NB4 (cell line): ENCODE data around the gene CALML6.

Source experiments
- DNase-seq: peaks from one replicate; pipeline ENCODE4 v3.0.0; 2010; ENCODE audit warnings: low read depth
- H3K4me3 ChIP-seq: one replicate; pipeline ENCODE4 v1.5.1; 2011; ENCODE audit warnings: mild to moderate bottlenecking, low read depth, low read length, moderate library complexity
- CTCF ChIP-seq: IDR thresholded peaks from one replicate; pipeline ENCODE4 v1.5.1; 2012; ENCODE audit warnings: low read depth, low read length
- MAX ChIP-seq: IDR thresholded peaks from 2 replicates; pipeline ENCODE4 v1.6.1; 2011; ENCODE audit warnings: low read depth, low read length
- MYC ChIP-seq: IDR thresholded peaks from 2 replicates; pipeline ENCODE4 v1.6.1; 2011; ENCODE audit warnings: low read depth, low read length
- POLR2A ChIP-seq: IDR thresholded peaks from 2 replicates; pipeline ENCODE4 v1.6.1; 2011; ENCODE audit warnings: mild to moderate bottlenecking; ENCODE audit not compliant: insufficient read length; ENCODE audit errors: extremely low read depth

CALML6 gene

GRCh38 chr1:1948783-1949182 is 33.7 kb downstream of the CALML6 start:
- no peak overlapping the region for H3K4me3 ChIP-seq
- TF ChIP-seq CTCF (no peak), POLR2A (no peak), MYC (no peak), MAX (no peak)
- no peak for DNase-seq

- TF ChIP-seq POLR2A (no peak), MAX (no peak), MYC (no peak)
Measured at GRCh38 chr1:1950940-1951339, 35.9 kb downstream of the CALML6 start.

GRCh38 chr1:1954015-1954414 is 39.0 kb downstream of the CALML6 start:
- no peak overlapping the region for H3K4me3 ChIP-seq
- DNase-seq: no peak
- TF ChIP-seq MAX: no peak
- no peak for TF ChIP-seq CTCF
- TF ChIP-seq POLR2A: no peak
- no peak for TF ChIP-seq MYC

More at GRCh38 chr1:1950940-1951339, 35.9 kb downstream of the CALML6 start:
- H3K4me3 ChIP-seq: no peak overlapping the region
- no peak for DNase-seq

- H3K4me3 ChIP-seq: no peak overlapping the region
- TF ChIP-seq CTCF: peak; percentile 14
- TF ChIP-seq POLR2A: no peak
- no peak for TF ChIP-seq MAX
- TF ChIP-seq MYC: no peak
- no peak for DNase-seq
Measured at GRCh38 chr1:1954831-1955441, 39.9 kb downstream of the CALML6 start.

GRCh38 chr1:1955621-1956094 is 40.6 kb downstream of the CALML6 start:
- TF ChIP-seq MAX: no peak
- TF ChIP-seq MYC: no peak
- TF ChIP-seq CTCF: no peak
- no peak for TF ChIP-seq POLR2A
- H3K4me3 ChIP-seq: no peak overlapping the region
- no peak for DNase-seq

GRCh38 chr1:1956101-1956500 is 41.0 kb downstream of the CALML6 start:
- DNase-seq: no peak
- TF ChIP-seq CTCF (no peak), MYC (no peak), POLR2A (no peak), MAX (no peak)
- no peak overlapping the region for H3K4me3 ChIP-seq
